Neural cell (in vitro differentiated cells): Measurements from ENCODE around the gene HOXD8. TPM values are rescaled to one million over a fixed set of nuclear protein-coding genes. Genes with fewer than 3 reads are reported as not detected.

Experiments used
- H2AFZ ChIP-seq: fragments of 200-600, 300-800 bp; sonication (generic), shearing (Covaris generic); 2 replicates; pipeline ENCODE4 v1.6.0; 2014; ENCODE audit warnings: low read depth, mild to moderate bottlenecking, antibody characterized with exemption, low read length, moderate library complexity
- H3F3A ChIP-seq: fragments of 200-600 bp; shearing (Covaris generic); 2 replicates; pipeline ENCODE4 v1.6.1; 2016; ENCODE audit warnings: mild to moderate bottlenecking, moderate library complexity, mixed read lengths, antibody characterized with exemption, low read length; ENCODE audit not compliant: insufficient read depth, poor library complexity, severe bottlenecking
- H3K27ac ChIP-seq: fragments of 200-600, 300-800 bp; sonication (generic), shearing (Covaris generic); 2 replicates; pipeline ENCODE4 v1.5.1; 2014; ENCODE audit warnings: mild to moderate bottlenecking, low read length, moderate library complexity
- H3K27me3 ChIP-seq: fragments of 300-800, 200-600 bp; sonication (generic), shearing (Covaris generic); 2 replicates; pipeline ENCODE4 v1.6.0; 2014; ENCODE audit warnings: mild to moderate bottlenecking, low read depth, low read length, moderate library complexity; ENCODE audit not compliant: insufficient read depth
- H3K36me3 ChIP-seq: fragments of 300-800, 200-600 bp; sonication (generic), shearing (Covaris generic); 2 replicates; pipeline ENCODE4 v1.5.1; 2014; ENCODE audit warnings: mild to moderate bottlenecking, antibody characterized with exemption, low read length, moderate library complexity; ENCODE audit not compliant: insufficient read depth
- H3K4me2 ChIP-seq: fragments of 300-800, 200-600 bp; sonication (generic), shearing (Covaris generic); 2 replicates; pipeline ENCODE4 v1.6.0; 2014; ENCODE audit warnings: mild to moderate bottlenecking, low read length
- H3K4me3 ChIP-seq: fragments of 300-800, 200-600 bp; sonication (generic), shearing (Covaris generic); 2 replicates; pipeline ENCODE4 v1.5.1; 2014; ENCODE audit warnings: mild to moderate bottlenecking, low read length, moderate library complexity
- H3K79me2 ChIP-seq: fragments of 200-600 bp; shearing (Covaris generic); replicated peaks from 2 replicates; pipeline ENCODE4 v1.6.0; 2014; ENCODE audit warnings: mild to moderate bottlenecking, low read length, moderate library complexity; ENCODE audit not compliant: insufficient read depth
- H3K9ac ChIP-seq: fragments of 300-800, 200-600 bp; sonication (generic), shearing (Covaris generic); 2 replicates; pipeline ENCODE4 v1.6.1; 2016; ENCODE audit warnings: mild to moderate bottlenecking, low read length, mixed read lengths
- H3K9me2 ChIP-seq: fragments of 200-600 bp; shearing (Covaris generic); 2 replicates; pipeline ENCODE4 v1.6.1; 2016; ENCODE audit warnings: mild to moderate bottlenecking, low read length, mixed read lengths; ENCODE audit not compliant: insufficient read depth
- H3K9me3 ChIP-seq: fragments of 200-600, 300-800 bp; sonication (generic), shearing (Covaris generic); 2 replicates; pipeline ENCODE4 v1.6.1; 2016; ENCODE audit warnings: mild to moderate bottlenecking, mixed run types, low read length, moderate library complexity, mixed read lengths
- H4K20me1 ChIP-seq: fragments of 200-600 bp; shearing (Covaris generic); 2 replicates; pipeline ENCODE4 v1.6.1; 2016; ENCODE audit warnings: mild to moderate bottlenecking, mixed run types; ENCODE audit not compliant: insufficient read depth
- CTCF ChIP-seq: fragments of 450-650 bp; IDR thresholded peaks from 2 replicates; pipeline ENCODE4 v1.5.1; 2014; ENCODE audit warnings: antibody characterized with exemption, mild to moderate bottlenecking, moderate library complexity; ENCODE audit not compliant: poor library complexity, severe bottlenecking
- EP300 ChIP-seq: fragments of 450-650 bp; conservative IDR thresholded peaks from 2 replicates; pipeline ENCODE4 v1.6.1; 2014; ENCODE audit warnings: antibody characterized with exemption, mild to moderate bottlenecking, moderate library complexity; ENCODE audit not compliant: poor library complexity, severe bottlenecking
- EZH2 ChIP-seq: fragments of 200-600, 300-800 bp; shearing (Covaris generic), sonication (generic); IDR thresholded peaks from 2 replicates; pipeline ENCODE4 v1.6.1; 2014; ENCODE audit warnings: antibody characterized with exemption, low read length, borderline replicate concordance, mild to moderate bottlenecking; ENCODE audit not compliant: insufficient read depth, poor library complexity, severe bottlenecking
- MXI1 ChIP-seq: fragments of 450-650 bp; conservative IDR thresholded peaks from 2 replicates; pipeline ENCODE4 v1.6.1; 2014; ENCODE audit warnings: antibody characterized with exemption, mild to moderate bottlenecking; ENCODE audit not compliant: poor library complexity, severe bottlenecking
- POLR2AphosphoS5 ChIP-seq: IDR thresholded peaks from 2 replicates; pipeline ENCODE4 v1.6.1; 2012
- RAD21 ChIP-seq: fragments of 450-650 bp; conservative IDR thresholded peaks from 2 replicates; pipeline ENCODE4 v1.6.1; 2014; ENCODE audit warnings: antibody characterized with exemption, mild to moderate bottlenecking, moderate library complexity
- REST ChIP-seq: IDR thresholded peaks from 2 replicates; pipeline ENCODE4 v1.6.1; 2012; ENCODE audit warnings: borderline replicate concordance
- SMC3 ChIP-seq: fragments of 450-650 bp; conservative IDR thresholded peaks from 2 replicates; pipeline ENCODE4 v1.6.1; 2014; ENCODE audit warnings: antibody characterized with exemption, mild to moderate bottlenecking, moderate library complexity; ENCODE audit not compliant: poor library complexity
- TAF1 ChIP-seq: IDR thresholded peaks from 2 replicates; pipeline ENCODE4 v1.6.1; 2012; ENCODE audit warnings: low read depth
- polyA plus RNA-seq: library from polyadenylated mRNA; depleted of rRNA; stranded (reverse); fragments of >200 nt; gene quantifications from 2 replicates; pipeline ENCODE4 v1.2.3, GENCODE V29; 2014

HOXD8 gene
- polyA plus RNA-seq, 1 donor from 2014 or later = not detected

GRCh38 chr2:176112375-176113302 is 16.9 kb upstream of the HOXD8 start:
- Histone ChIP-seq H3K4me3 (no peak overlapping the region), H4K20me1 (no peaks in the 10 kb centered on the region)

More at GRCh38 chr2:176112375-176113302, 16.9 kb upstream of the HOXD8 start:
- Histone ChIP-seq H2AFZ (no peak overlapping the region), H3K9me3 (peaks cover 29% of the 10 kb centered on the region), H3F3A (no peaks in the 10 kb centered on the region), H3K9ac (no peak overlapping the region), H3K36me3 (no peaks in the 10 kb centered on the region), H3K27me3 (peaks cover 98% of the 10 kb centered on the region), H3K27ac (no peak overlapping the region), H3K4me2 (no peak overlapping the region), H3K79me2 (no peaks in the 10 kb centered on the region), H3K9me2 (no peaks in the 10 kb centered on the region)
- no peak for TF ChIP-seq POLR2AphosphoS5
- no peak for TF ChIP-seq REST
- TF ChIP-seq EZH2 = no peak
- no peak for TF ChIP-seq MXI1
- TF ChIP-seq RAD21 = no peak
- no peak for TF ChIP-seq SMC3
- no peak for TF ChIP-seq TAF1
- TF ChIP-seq EP300 = no peak
- no peak for TF ChIP-seq CTCF
